K562 (cell line): Measurements from ENCODE around the gene USP5.

Experiments
- BCL6 ChIP-seq: fragments of 250-450 bp; sonication (Bioruptor Pico); IDR thresholded peaks from 2 replicates; pipeline ENCODE4 v1.4.0; 2020
- DNMT1 ChIP-seq: fragments of 450-650 bp; IDR thresholded peaks from 2 replicates; pipeline ENCODE4 v1.6.1; 2016; ENCODE audit warnings: antibody characterized with exemption, mild to moderate bottlenecking
- HDAC1 ChIP-seq, 2 experiments: fragments of 450-650 bp; IDR thresholded peaks; 2 replicates each; pipeline ENCODE4 v1.6.1; 2016 to 2017; ENCODE audit warnings: inconsistent platforms in 1 of 2, mild to moderate bottlenecking in 1 of 2, moderate library complexity in 1 of 2
- JUNB ChIP-seq: fragments of 450-650 bp; formaldehyde crosslinking; conservative IDR thresholded peaks from 2 replicates; pipeline ENCODE4 v1.4.0; 2020; ENCODE audit warnings: mild to moderate bottlenecking
- SRF ChIP-seq, 2 experiments: fragments of 250-450, 450-650 bp in 1 of 2; sonication (Bioruptor Pico) in 1 of 2; sonication (generic) in 1 of 2; formaldehyde crosslinking; IDR thresholded peaks; 2 replicates each; pipeline versions ENCODE4 v1.5.0 to v1.5.1; 2020 to 2022; ENCODE audit warnings: mild to moderate bottlenecking in 1 of 2, missing genetic modification reagents in 1 of 2

DNA sequence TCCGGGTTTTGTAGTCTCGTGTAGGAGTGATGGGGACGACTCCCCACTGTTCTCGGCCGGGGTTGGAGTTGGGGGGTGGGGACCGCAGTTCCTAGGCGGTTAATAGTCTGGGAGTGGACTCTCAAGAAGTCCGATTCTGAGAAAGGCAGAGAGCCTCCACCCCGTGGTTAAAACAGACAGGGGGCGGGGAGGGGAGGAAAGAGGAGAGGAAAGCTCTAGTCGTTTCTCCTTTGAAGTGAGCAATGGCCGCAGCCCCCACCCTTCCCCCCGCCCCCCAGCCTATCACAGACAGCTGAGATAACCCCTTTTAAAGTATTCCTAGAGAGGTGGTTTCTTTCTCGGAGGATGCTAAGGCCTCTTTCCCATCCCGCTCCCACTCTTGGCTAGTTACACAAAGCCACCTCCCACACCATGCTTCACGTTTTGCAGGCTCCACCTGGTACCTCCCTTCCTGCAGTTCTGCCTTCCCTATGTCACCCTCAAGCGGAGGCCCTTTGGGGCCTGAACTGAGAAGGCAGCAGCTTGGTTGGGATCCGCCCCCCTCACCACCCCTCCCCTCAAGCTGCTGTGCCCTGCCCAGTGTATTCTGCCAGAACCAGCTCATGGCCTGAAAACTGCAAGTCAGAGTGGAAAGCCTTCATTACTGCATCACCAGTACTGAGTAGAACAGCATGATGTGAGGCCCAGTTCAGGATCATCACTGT is 853 bp downstream of the USP5 start:
- TF ChIP-seq BCL6 (CRISPR knock-in tag) = no peak
- peak in 1 of 2 experiments; percentile 45; a peak in 1 of 4 replicates for TF ChIP-seq HDAC1 (IDR thresholded peaks at IDR 0.05)
- no peak for TF ChIP-seq DNMT1
- TF ChIP-seq SRF (CRISPR knock-in tag; IDR thresholded peaks at IDR 0.05) = no peak
- TF ChIP-seq JUNB (CRISPR knock-in tag) = no peak
